NCI-H460 (cell line): ENCODE results near the gene ARV1. TPM values are rescaled to one million over a fixed set of nuclear protein-coding genes. Genes with fewer than 3 reads are reported as not detected.
A peak's percentile ranks its signal among the peaks of the same experiment; 100 is the strongest.
"Not testable (repeated sequence)": the region's sequence is repeated elsewhere in the genome, so short reads cannot be mapped to it uniquely, and the experiment has no call there.

Source experiments
- DNase-seq: peaks from one replicate; pipeline ENCODE4 v3.0.0-alpha.2; 2016; ENCODE audit warnings: low read depth; ENCODE audit errors: extremely low read depth
- total RNA-seq: library from RNA; depleted of rRNA; stranded (reverse); fragments of >200 nt; shearing (Covaris generic); gene quantifications from 2 replicates; pipeline ENCODE4 v1.2.3, GENCODE V29; 2014

ARV1 gene
- total RNA-seq, 1 experiment from 2014 or later, result 45.8 TPM

- DNase-seq, result no peak
These were observed 2.5 kb upstream of the ARV1 start for GRCh38 chr1:230976360-230976759.

GRCh38 chr1:230976825-230977747, 1.8 kb upstream of the ARV1 start:
- no peak for DNase-seq

- DNase-seq, result peak; percentile 8
These were observed 968 bp upstream of the ARV1 start for GRCh38 chr1:230977761-230978490.

- DNase-seq, result no peak
These were observed 459 bp downstream of the ARV1 start for GRCh38 chr1:230979389-230979716.

GRCh38 chr1:230979952-230980351, 1.1 kb downstream of the ARV1 start:
- DNase-seq, result no peak

- no peak for DNase-seq
These were observed 3.8 kb downstream of the ARV1 start for GRCh38 chr1:230982696-230983095.

GRCh38 chr1:230983811-230984210, 4.9 kb downstream of the ARV1 start:
- DNase-seq, result no peak

GRCh38 chr1:230984622-230985515, 6.0 kb downstream of the ARV1 start:
- not testable (repeated sequence) for DNase-seq

GRCh38 chr1:230985711-230986110, 6.8 kb downstream of the ARV1 start:
- DNase-seq, result no peak

- DNase-seq, result no peak
These were observed 8.1 kb downstream of the ARV1 start for GRCh38 chr1:230986976-230987375.

- DNase-seq, result no peak
These were observed 8.6 kb downstream of the ARV1 start for GRCh38 chr1:230987448-230987847.

GRCh38 chr1:230992100-230992774, 13.3 kb downstream of the ARV1 start:
- DNase-seq, result no peak

- no peak for DNase-seq
These were observed 16.0 kb downstream of the ARV1 start for GRCh38 chr1:230994860-230995259.

GRCh38 chr1:231000201-231000600, 21.3 kb downstream of the ARV1 start:
- DNase-seq, result no peak

- no peak for DNase-seq
These were observed 21.7 kb downstream of the ARV1 start for GRCh38 chr1:231000639-231001038.

GRCh38 chr1:231001892-231002291, 23.0 kb downstream of the ARV1 start:
- no peak for DNase-seq

- DNase-seq, result not testable (repeated sequence)
These were observed 28.6 kb downstream of the ARV1 start for GRCh38 chr1:231007535-231007934.

GRCh38 chr1:231011360-231011759, 32.5 kb downstream of the ARV1 start:
- no peak for DNase-seq

GRCh38 chr1:231011963-231012362, 33.1 kb downstream of the ARV1 start:
- DNase-seq, result no peak

- DNase-seq, result no peak
These were observed 34.6 kb downstream of the ARV1 start for GRCh38 chr1:231013391-231014015.
